ENCODE measurements around the gene OSCP1. TPM values are rescaled to one million over a fixed set of nuclear protein-coding genes. Genes with fewer than 3 reads are reported as not detected.
A peak's percentile ranks its signal among the peaks of the same experiment; 100 is the strongest.

The OSCP1 gene
- total and polyA plus RNA-seq, 2 experiments from 2014 or later: 6.9 to 10.2 TPM

- in situ Hi-C loops (cut with MboI): no loop called here
- Histone ChIP-seq H2AFZ (no peak overlapping the region), H3K79me2 (ENCODE audit: insufficient read depth) (no peaks in the 10 kb centered on the region), H3K4me1 (ENCODE audit: insufficient read depth) (peaks cover 7% of the 10 kb centered on the region), H3K36me3 (ENCODE audit: low read depth) (no peaks in the 10 kb centered on the region), H3F3A (ENCODE audit: insufficient read depth) (no peaks in the 10 kb centered on the region), H3K9me2 (ENCODE audit: insufficient read depth) (no peaks in the 10 kb centered on the region), H3K9ac (no peak overlapping the region), H3K9me3 (ENCODE audit: low read depth) (no peaks in the 10 kb centered on the region), H3K27me3 (replicated peaks; ENCODE audit: insufficient read depth) (no peaks in the 10 kb centered on the region), H3K4me3 (no peak overlapping the region), H4K20me1 (ENCODE audit: insufficient read depth) (no peaks in the 10 kb centered on the region), H3K27ac (no peak overlapping the region), H3K4me2 (ENCODE audit: unreplicated experiment) (no peak overlapping the region)
- no peak for DNase-seq
- WGBS, 2 experiments (ENCODE audit: low coverage in 1 of 2, low lambda C conversion rate in 2 of 2, missing lambda C conversion rate in 2 of 2): 82 to 86% methylated on average over 15 of the region's 15 CpGs
- no peak for TF ChIP-seq EZH2phosphoT487 (IDR thresholded peaks at IDR 0.05; ENCODE audit: insufficient read depth, low read depth)
- no peak for TF ChIP-seq EZH2 (IDR thresholded peaks at IDR 0.05; ENCODE audit: insufficient read depth, poor library complexity, severe bottlenecking)
These were observed 34.5 kb downstream of the OSCP1 start for GRCh38 chr1:36415661-36416326.

GRCh38 chr1:36414384-36414783 is 35.9 kb downstream of the OSCP1 start:
- no peaks in the 10 kb centered on the region for H3K9me2 ChIP-seq (ENCODE audit: insufficient read depth)
- WGBS, 2 experiments (ENCODE audit: low coverage in 1 of 2, low lambda C conversion rate in 2 of 2, missing lambda C conversion rate in 2 of 2): 67 to 70% methylated on average over 4 of the region's 4 CpGs
- H3K27ac ChIP-seq: no peak overlapping the region
- no peak overlapping the region for H3K9ac ChIP-seq
- 0 out of 2 replicates have a peak, but pooled peaks cover 2% of the 10 kb centered on the region for H3F3A ChIP-seq (ENCODE audit: insufficient read depth)
- H3K9me3 ChIP-seq (ENCODE audit: low read depth): no peaks in the 10 kb centered on the region
- in situ Hi-C loops (cut with MboI): no loop called here
- H3K4me2 ChIP-seq (ENCODE audit: unreplicated experiment): no peak overlapping the region
- H3K36me3 ChIP-seq (ENCODE audit: low read depth): no peaks in the 10 kb centered on the region
- no peaks in the 10 kb centered on the region for H4K20me1 ChIP-seq (ENCODE audit: insufficient read depth)
- no peak for TF ChIP-seq EZH2phosphoT487 (IDR thresholded peaks at IDR 0.05; ENCODE audit: insufficient read depth, low read depth)
- TF ChIP-seq EZH2 (IDR thresholded peaks at IDR 0.05; ENCODE audit: insufficient read depth, poor library complexity, severe bottlenecking): no peak
- H3K4me1 ChIP-seq (ENCODE audit: insufficient read depth): no peaks in the 10 kb centered on the region
- no peak overlapping the region for H2AFZ ChIP-seq
- H3K4me3 ChIP-seq: no peak overlapping the region
- no peaks in the 10 kb centered on the region for H3K27me3 ChIP-seq (replicated peaks; ENCODE audit: insufficient read depth)
- no peaks in the 10 kb centered on the region for H3K79me2 ChIP-seq (ENCODE audit: insufficient read depth)
- DNase-seq: no peak

- 76 to 80% methylated on average over 11 of the region's 11 CpGs for WGBS, 2 experiments (ENCODE audit: low coverage in 1 of 2, low lambda C conversion rate in 2 of 2, missing lambda C conversion rate in 2 of 2)
- in situ Hi-C loops (cut with MboI): no loop called here
- Histone ChIP-seq H3F3A (ENCODE audit: insufficient read depth) (0 out of 2 replicates have a peak, but pooled peaks cover 5% of the 10 kb centered on the region), H3K27ac (no peak overlapping the region), H3K9me2 (ENCODE audit: insufficient read depth) (no peaks in the 10 kb centered on the region), H2AFZ (no peak overlapping the region), H3K4me1 (ENCODE audit: insufficient read depth) (no peaks in the 10 kb centered on the region), H3K9ac (no peak overlapping the region), H3K36me3 (ENCODE audit: low read depth) (no peaks in the 10 kb centered on the region), H3K9me3 (ENCODE audit: low read depth) (no peaks in the 10 kb centered on the region), H3K27me3 (replicated peaks; ENCODE audit: insufficient read depth) (no peaks in the 10 kb centered on the region), H3K79me2 (ENCODE audit: insufficient read depth) (no peaks in the 10 kb centered on the region), H4K20me1 (ENCODE audit: insufficient read depth) (no peaks in the 10 kb centered on the region), H3K4me2 (ENCODE audit: unreplicated experiment) (no peak overlapping the region), H3K4me3 (no peak overlapping the region)
- peak; percentile 38 for DNase-seq
- TF ChIP-seq EZH2 (IDR thresholded peaks at IDR 0.05; ENCODE audit: insufficient read depth, poor library complexity, severe bottlenecking) (no peak), EZH2phosphoT487 (IDR thresholded peaks at IDR 0.05; ENCODE audit: insufficient read depth, low read depth) (no peak)
These were observed 38.3 kb downstream of the OSCP1 start for GRCh38 chr1:36411674-36412648.

- Histone ChIP-seq H3K4me2 (ENCODE audit: unreplicated experiment) (no peak overlapping the region), H2AFZ (no peak overlapping the region), H3K27ac (peak overlapping the region; percentile 24; the same call in 1 of the 2 replicates)
These were observed 41.8 kb downstream of the OSCP1 start for GRCh38 chr1:36408479-36408878.

More at GRCh38 chr1:36408479-36408878, 41.8 kb downstream of the OSCP1 start:
- in situ Hi-C loops (cut with MboI): no loop called here
- Histone ChIP-seq H3K36me3 (ENCODE audit: low read depth) (no peaks in the 10 kb centered on the region), H3K9me3 (ENCODE audit: low read depth) (no peaks in the 10 kb centered on the region), H4K20me1 (ENCODE audit: insufficient read depth) (no peaks in the 10 kb centered on the region), H3K9me2 (ENCODE audit: insufficient read depth) (no peaks in the 10 kb centered on the region), H3K27me3 (replicated peaks; ENCODE audit: insufficient read depth) (no peaks in the 10 kb centered on the region), H3K9ac (no peak overlapping the region), H3K4me3 (no peak overlapping the region), H3F3A (ENCODE audit: insufficient read depth) (0 out of 2 replicates have a peak, but pooled peaks cover 5% of the 10 kb centered on the region), H3K4me1 (ENCODE audit: insufficient read depth) (no peaks in the 10 kb centered on the region), H3K79me2 (ENCODE audit: insufficient read depth) (no peaks in the 10 kb centered on the region; the same call in 1 of the 2 replicates)
- TF ChIP-seq EZH2phosphoT487 (IDR thresholded peaks at IDR 0.05; ENCODE audit: insufficient read depth, low read depth) (no peak), EZH2 (IDR thresholded peaks at IDR 0.05; ENCODE audit: insufficient read depth, poor library complexity, severe bottlenecking) (no peak)
- WGBS, 2 experiments (ENCODE audit: low coverage in 1 of 2, low lambda C conversion rate in 2 of 2, missing lambda C conversion rate in 2 of 2): 37 to 67% methylated on average over 2 of the region's 2 CpGs
- peak; percentile 67 for DNase-seq
